ENCODE results near the gene GPR155.
A peak's percentile ranks its signal among the peaks of the same experiment; 100 is the strongest.
"Not testable (repeated sequence)": the region's sequence is repeated elsewhere in the genome, so short reads cannot be mapped to it uniquely, and the experiment has no call there.

Gene GPR155

DNA sequence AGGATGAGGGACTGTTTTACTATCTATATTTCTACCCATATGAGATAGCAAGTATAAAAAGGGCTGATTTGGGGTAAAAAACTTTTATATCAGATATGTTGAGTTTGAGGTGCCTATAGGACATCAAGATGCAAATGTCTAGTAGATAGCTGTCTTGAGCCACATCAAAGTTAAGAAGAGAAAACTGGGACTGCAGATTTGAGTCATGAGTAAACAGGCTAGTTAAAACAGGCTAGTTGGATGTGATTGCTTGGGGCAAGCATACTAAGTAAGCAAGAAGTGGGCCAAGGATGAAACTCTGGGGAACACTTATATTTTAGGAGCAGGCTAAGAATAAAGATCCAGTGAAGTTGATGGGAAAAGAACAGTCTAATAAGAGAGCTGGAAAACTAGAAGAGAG lies 94.1 kb downstream of the GPR155 start:
- DNase-seq: no peak
- no peak for TF ChIP-seq POLR2A (IDR thresholded peaks at IDR 0.05; ENCODE audit: low read length)
- no peak for TF ChIP-seq GATA1 (IDR thresholded peaks at IDR 0.05; ENCODE audit: low read depth, low read length)

DNA sequence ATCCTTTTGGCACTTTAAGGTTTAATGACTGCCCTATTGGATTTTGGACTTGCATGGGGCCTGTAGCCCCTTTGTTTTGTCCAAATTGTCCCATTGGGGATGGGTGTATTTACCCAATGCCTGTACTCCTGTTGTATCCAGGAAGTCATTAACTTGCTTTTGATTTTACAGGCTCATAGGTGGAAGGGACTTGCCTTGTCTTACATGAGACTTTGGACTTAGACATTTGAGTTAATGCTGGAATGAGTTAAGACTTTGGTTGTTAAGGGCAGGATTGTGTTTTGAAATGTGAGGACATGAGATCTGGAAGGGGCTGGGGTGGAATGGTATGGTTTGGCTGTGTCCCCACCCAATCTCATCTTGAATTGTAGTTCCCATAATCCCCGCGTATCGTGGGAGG lies 96.5 kb downstream of the GPR155 start:
- not testable (repeated sequence) for DNase-seq

DNA sequence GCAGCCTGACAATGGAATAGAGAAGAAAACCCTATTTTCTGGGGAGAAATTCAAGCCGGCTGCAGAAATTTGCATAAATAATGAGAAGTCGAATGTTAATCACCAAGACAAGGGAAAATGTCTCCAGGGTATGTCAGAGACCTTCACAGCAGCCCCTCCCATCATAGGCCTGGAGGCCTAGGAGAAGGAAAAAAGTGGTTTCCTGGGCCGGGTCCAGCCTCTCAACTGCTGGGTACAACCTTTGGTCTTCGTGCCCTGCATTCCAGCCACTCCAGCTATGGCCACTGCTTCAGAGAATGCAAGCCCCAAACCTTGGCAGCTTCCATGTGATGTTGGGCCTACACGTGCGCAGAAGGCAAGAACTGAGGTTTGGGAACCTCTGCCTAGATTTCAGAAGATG lies 97.3 kb downstream of the GPR155 start:
- TF ChIP-seq POLR2A (IDR thresholded peaks at IDR 0.05; ENCODE audit: low read length) (no peak), GATA1 (IDR thresholded peaks at IDR 0.05; ENCODE audit: low read depth, low read length) (no peak)

DNA sequence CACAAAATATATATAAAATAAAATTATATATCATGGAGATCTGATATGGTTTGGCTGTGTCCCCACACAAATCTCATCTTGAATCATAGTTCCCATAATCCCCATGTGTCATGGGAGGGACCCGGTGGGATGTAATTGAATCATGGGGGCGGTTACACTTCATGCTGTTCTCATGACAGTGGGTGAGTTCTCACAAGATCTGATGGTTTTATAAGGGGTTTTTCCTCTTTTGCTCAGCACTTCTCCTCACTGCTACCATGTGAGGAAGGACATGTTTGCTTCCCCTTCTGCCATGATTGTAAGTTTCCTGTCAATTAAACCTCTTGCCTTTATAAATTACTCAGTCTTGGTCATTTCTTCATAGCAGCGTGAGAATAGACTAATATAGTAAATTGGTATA lies 98.1 kb downstream of the GPR155 start:
- not testable (repeated sequence) for DNase-seq

More for the DNA sequence above, 97.3 kb downstream of the GPR155 start:
- no peak for DNase-seq

DNA sequence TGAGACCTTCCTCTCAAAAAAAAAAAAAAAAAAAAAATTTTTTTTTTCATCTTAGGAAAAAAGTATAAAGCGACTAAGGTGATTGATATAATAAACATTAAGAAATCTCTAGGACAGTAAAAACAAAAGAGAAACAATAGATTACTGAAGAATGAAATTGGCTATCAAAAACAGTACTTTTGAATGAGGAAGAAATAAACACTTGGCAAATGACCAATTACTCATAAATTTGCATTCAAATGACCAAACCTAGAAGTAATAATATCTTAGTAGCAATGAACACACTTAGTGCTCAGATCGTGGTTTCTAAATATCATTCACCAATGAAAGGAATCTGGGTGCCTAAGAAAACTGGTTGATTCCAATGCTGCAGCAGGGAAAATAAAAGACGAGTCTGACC lies 101.6 kb downstream of the GPR155 start:
- DNase-seq: no peak
- TF ChIP-seq POLR2A (IDR thresholded peaks at IDR 0.05; ENCODE audit: low read length): no peak

DNA sequence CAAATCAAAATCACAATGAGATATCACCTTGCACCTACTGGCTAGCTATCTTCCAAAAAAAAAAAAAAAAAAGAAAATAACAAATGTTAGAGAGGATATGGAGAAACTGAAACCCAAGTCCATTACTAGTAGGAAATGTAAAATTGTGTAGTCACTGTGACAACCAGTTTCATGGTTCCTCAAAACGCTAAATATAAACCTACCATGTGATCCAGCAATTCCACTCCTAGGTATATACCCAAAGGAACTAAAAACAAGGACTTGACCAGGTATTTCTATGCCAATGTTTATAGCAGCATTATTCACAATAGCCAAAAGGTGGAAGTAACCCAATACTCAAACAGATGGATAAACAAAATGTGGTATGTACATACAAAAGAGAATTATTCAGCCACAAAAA lies 103.0 kb downstream of the GPR155 start:
- peak in 1 of 2 experiments; percentile 42 for DNase-seq
- TF ChIP-seq GATA1 (IDR thresholded peaks at IDR 0.05; ENCODE audit: low read depth, low read length) (no peak), POLR2A (IDR thresholded peaks at IDR 0.05; ENCODE audit: low read length) (no peak)
